Measurements from ENCODE around the gene SPIRE2. TPM values are rescaled to one million over a fixed set of nuclear protein-coding genes. Genes with fewer than 3 reads are reported as not detected.
"Not testable (repeated sequence)": the region's sequence is repeated elsewhere in the genome, so short reads cannot be mapped to it uniquely, and the experiment has no call there.

Gene SPIRE2
- total RNA-seq, result 1.4 to 3.2 TPM (median 1.4 TPM) in 3 replicates
- long read RNA-seq, result 0 reads

- H3K36me3 Mint-ChIP-seq (ENCODE audit: low read depth), result no peaks in the 10 kb centered on the region
- no peak for DNase-seq (ENCODE audit: low spot score)
Observed at GRCh38 chr16:89828199-89828869, at the start of gene SPIRE2. TSS of gene SPIRE2 (plus strand) at chr16:89828475. CDS start at chr16:89828551, 76 bp downstream.

GRCh38 chr16:89779231-89779908 lies 48.9 kb upstream of the SPIRE2 start:
- H3K27me3 Mint-ChIP-seq (ENCODE audit: low read depth), result no peaks in the 10 kb centered on the region
- no peak overlapping the region for H3K4me3 Mint-ChIP-seq (ENCODE audit: unreplicated experiment)
- H3K9me3 Mint-ChIP-seq (ENCODE audit: low read depth), result no peaks in the 10 kb centered on the region
- no peak overlapping the region for H3K27ac Mint-ChIP-seq (ENCODE audit: unreplicated experiment)
- no peak for TF ChIP-seq CTCF (IDR thresholded peaks at IDR 0.05)
- no peaks in the 10 kb centered on the region for H3K4me1 Mint-ChIP-seq (ENCODE audit: low read depth)
- H3K36me3 Mint-ChIP-seq (ENCODE audit: low read depth), result peaks cover 7% of the 10 kb centered on the region
- no peak for DNase-seq (ENCODE audit: low spot score)

More at GRCh38 chr16:89828199-89828869, at the start of gene SPIRE2:
- no peak for TF ChIP-seq CTCF (IDR thresholded peaks at IDR 0.05)
- no peaks in the 10 kb centered on the region for H3K9me3 Mint-ChIP-seq (ENCODE audit: low read depth)
- H3K4me1 Mint-ChIP-seq (ENCODE audit: low read depth), result peaks cover 7% of the 10 kb centered on the region
- no peaks in the 10 kb centered on the region for H3K27me3 Mint-ChIP-seq (ENCODE audit: low read depth)
- H3K27ac Mint-ChIP-seq (ENCODE audit: unreplicated experiment), result peak within 1 kb of the TSS; percentile 57
- H3K4me3 Mint-ChIP-seq (ENCODE audit: unreplicated experiment), result peak within 1 kb of the TSS; percentile 66

GRCh38 chr16:89779909-89780305 lies 48.4 kb upstream of the SPIRE2 start:
- Mint-ChIP-seq H3K4me3 (ENCODE audit: unreplicated experiment) (no peak overlapping the region), H3K27me3 (ENCODE audit: low read depth) (no peaks in the 10 kb centered on the region), H3K36me3 (ENCODE audit: low read depth) (peaks cover 10% of the 10 kb centered on the region), H3K27ac (ENCODE audit: unreplicated experiment) (no peak overlapping the region), H3K4me1 (ENCODE audit: low read depth) (no peaks in the 10 kb centered on the region), H3K9me3 (ENCODE audit: low read depth) (no peaks in the 10 kb centered on the region)
- TF ChIP-seq CTCF (IDR thresholded peaks at IDR 0.05), result no peak
- no peak for DNase-seq (ENCODE audit: low spot score)

- no peaks in the 10 kb centered on the region for H3K4me1 Mint-ChIP-seq (ENCODE audit: low read depth)
- H3K27me3 Mint-ChIP-seq (ENCODE audit: low read depth), result no peaks in the 10 kb centered on the region
- TF ChIP-seq CTCF (IDR thresholded peaks at IDR 0.05), result no peak
- no peak for DNase-seq (ENCODE audit: low spot score)
- peaks cover 9% of the 10 kb centered on the region for H3K36me3 Mint-ChIP-seq (ENCODE audit: low read depth)
- H3K27ac Mint-ChIP-seq (ENCODE audit: unreplicated experiment), result no peak overlapping the region
- H3K4me3 Mint-ChIP-seq (ENCODE audit: unreplicated experiment), result no peak overlapping the region
- no peaks in the 10 kb centered on the region for H3K9me3 Mint-ChIP-seq (ENCODE audit: low read depth)
Observed at GRCh38 chr16:89782489-89782888, 45.8 kb upstream of the SPIRE2 start.

GRCh38 chr16:89783952-89784351 lies 44.3 kb upstream of the SPIRE2 start:
- H3K4me3 Mint-ChIP-seq (ENCODE audit: unreplicated experiment); H3K27ac Mint-ChIP-seq (ENCODE audit: unreplicated experiment); H3K4me1 Mint-ChIP-seq (ENCODE audit: low read depth); H3K27me3 Mint-ChIP-seq (ENCODE audit: low read depth); H3K36me3 Mint-ChIP-seq (ENCODE audit: low read depth); DNase-seq (ENCODE audit: low spot score); H3K9me3 Mint-ChIP-seq (ENCODE audit: low read depth): not testable (repeated sequence)

All from chondrocyte (in vitro differentiated cells).